ENCODE data around the gene LRRC45.
A peak's percentile ranks its signal among the peaks of the same experiment; 100 is the strongest.

The LRRC45 gene

DNA sequence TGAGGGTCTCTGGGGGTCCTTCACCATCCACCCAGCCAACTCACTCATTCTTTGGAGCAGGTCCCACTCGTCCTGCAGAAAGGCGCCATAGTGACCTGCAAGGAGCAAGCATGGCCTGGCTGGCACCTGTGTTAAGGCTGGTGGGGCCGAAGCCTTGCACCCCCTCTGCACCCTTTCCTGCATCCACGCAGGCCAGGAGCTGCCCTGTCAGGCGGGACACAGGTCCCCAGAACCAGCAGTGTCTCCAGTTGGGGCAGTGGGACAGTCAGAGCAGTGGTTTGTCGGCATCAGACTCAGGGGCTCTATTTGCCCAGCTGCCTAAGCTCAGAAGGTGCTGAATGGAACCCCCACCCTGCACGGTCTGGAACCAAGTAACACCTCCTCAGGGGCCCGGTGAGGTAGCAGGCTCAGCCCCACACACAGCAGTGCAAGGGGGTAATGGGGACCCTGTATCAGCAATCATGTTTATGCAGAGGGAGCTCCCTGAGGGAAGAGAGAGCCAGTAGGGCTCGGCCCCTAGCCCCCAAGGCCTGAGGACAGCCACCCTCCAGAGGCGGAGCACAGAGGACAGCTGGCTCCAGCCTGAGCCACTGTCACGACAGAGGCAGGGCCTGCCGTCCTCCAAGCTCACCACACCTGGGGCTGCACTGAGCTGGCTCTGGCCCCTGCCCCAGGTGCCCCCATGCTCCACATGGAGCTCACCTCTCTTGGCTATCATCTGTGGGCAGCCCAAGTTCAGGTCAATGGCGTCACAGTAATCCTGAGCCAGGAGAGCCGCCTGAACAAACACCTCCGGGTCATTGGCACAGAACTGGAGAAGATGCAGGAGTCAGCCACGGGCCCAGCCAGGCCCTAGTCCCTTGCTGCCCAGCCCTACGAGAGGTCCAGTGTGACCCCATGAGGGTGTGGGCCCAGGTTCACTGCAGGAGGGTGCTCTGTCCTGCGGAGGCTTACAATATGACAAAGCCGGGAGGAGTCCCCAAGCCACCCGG is 40.6 kb downstream of the LRRC45 start:
- DNase-seq (ENCODE audit: low spot score): no peak

DNA sequence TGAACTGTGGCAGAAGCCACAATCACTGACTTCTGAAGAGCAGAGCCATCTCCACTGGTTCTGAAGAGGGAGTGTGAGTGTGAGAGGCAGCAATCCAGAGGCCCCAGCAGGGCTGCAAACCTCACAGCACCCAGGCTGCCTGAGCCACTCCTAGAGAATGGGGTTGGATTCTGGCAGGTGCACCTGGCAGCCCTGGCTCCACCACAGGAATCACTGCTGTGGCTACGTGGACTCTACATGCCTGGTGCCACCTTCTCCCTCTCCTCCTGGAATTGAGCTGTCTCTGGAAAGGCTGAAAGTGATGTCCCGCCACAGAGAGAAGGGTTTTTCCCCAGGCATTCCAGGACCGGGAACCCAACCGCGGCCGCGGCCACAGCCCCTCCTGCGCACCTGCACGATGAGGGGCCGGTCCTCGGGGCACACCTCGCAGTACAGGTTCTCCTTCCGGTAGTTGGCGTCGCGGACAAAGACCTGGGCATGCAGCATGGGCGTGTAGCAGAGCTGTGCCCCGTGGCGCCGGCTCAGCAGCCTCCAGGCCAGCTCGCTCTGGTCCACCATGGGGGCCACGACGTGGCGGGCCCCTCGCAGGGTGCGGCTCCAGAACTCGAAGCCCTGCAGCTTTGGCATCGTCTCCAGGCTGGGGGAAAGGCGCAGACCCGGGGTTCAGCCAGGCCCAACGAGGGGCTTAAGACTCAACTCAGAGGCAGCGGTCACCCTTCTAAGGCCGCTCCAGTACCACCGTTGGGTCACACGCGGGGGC is 41.5 kb downstream of the LRRC45 start:
- no peak for DNase-seq (ENCODE audit: low spot score)

- no peak for DNase-seq (ENCODE audit: low spot score)
These were observed 42.1 kb downstream of the LRRC45 start for GRCh38 chr17:82065193-82065637.

DNA sequence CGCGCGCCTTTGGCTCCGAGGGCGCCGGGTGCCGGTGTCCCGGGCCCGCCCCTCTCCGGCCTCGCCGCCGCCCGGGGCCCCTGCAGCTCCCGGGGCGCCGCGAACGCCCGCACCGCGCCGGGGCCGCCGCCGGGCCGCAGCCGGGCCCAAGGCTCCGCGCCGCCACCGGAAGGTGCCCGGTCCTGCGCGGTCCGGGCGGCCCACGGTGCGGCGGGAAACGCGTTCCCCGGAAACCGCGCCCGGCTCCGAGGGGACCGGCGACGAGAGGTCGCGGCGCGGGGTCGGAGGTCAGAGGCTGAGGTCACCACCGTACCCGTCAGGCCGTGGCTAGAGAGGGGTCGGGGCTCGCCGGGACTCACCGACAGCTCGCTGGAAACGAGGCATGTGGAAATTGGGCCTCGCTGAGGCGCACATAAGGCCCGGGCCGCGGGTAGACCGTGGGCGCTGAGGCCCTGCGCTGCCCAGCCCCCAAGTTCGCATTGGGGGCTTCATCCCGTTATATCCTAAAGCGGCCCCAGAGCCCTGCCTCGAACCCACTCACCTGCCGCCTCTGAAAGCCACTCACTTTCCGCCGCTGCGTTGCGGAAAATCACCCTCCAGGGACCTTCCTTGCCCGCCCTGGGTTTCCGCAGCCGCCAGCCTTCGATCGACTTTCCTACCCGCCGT is 42.7 kb downstream of the LRRC45 start, which contains the start of gene DUS1L:
Gene DUS1L (minus strand): TSS at position 167 of the 666 bp plus-strand sequence. CDS start 745 bp downstream, outside the sequence.
- peak; percentile 100 for DNase-seq (ENCODE audit: low spot score)

DNA sequence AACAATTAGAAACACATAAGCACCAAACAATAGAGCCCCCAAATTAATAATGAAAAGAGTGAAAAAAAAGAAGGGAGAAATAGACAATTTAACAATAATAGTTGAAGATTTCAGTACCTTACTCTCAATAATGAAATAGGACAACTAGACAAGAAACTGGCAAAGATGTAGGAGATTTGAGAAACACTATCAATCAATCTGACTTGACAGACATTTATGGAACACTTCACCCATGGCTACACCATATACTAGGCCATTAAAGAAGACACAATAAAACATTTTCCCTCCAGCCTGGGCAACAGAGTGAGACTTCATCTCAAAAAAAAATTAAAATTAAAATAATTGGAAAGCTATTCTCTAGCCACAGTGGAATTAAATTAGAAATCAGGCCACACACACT is 47.5 kb downstream of the LRRC45 start:
- DNase-seq (ENCODE audit: low spot score): no peak

- no peak for DNase-seq (ENCODE audit: low spot score)
These were observed 49.7 kb downstream of the LRRC45 start for GRCh38 chr17:82072827-82073226.

DNA sequence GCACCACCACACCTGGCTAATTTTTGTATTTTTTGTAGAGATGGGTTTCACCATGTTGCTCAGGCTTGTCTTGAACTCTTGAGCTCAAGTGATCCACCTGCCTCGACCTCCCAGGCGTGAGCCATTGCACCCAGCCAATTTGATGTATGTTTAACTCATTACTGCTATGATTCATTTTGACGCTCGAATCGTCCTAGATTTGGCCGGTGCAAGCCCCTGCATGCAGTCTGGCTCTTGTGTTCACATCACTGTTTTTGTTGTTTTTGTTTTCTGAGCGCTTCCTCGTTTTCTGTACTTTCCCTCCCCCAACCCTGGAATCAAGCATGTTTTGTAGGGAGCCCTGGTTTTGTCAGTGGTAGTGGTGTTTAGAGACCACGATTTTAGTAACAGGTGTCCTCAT is 50.3 kb downstream of the LRRC45 start:
- DNase-seq (ENCODE audit: low spot score): no peak

- DNase-seq (ENCODE audit: low spot score): no peak
These were observed 53.1 kb downstream of the LRRC45 start for GRCh38 chr17:82076018-82076784.

DNA sequence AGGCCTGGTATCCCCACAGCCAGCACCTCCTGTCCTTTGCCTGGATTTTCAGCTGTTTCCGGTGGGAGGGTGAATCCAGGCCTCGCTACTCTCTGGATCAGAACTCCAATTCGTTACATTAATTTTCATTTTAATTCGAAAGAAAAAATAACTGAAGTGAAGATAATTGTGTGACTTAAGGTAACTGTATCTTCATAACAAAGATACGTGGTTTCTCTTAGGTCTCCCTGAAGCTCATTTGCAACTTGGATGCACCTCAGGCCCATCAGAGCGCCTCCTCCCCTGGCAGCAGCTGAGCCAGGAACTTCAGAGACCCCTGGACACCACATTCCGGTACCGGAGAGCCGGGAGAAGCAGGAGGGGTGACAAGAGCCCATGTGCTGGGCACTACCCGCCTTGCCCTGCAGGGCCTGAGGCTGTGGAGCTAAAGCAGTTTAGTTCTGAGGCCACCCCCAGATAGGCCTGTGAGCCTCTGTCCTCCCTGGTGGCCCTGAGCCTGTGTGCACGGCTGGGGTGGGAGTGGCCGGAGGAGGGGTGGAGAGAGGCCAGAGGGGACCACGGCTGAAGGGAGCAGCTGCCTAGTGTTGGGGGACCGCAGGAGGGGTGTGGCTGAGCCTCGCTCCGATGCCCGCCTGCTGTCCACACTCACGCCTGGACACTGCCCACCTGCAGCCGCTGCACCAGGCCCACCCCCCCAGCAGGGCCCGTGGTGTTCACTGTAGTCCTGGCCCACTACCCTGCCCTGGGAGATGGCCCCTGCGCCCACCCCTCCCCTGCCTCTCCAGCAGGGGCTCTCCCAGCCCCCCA is 53.9 kb downstream of the LRRC45 start:
- DNase-seq (ENCODE audit: low spot score): no peak

GRCh38 chr17:82077617-82078358 is 54.7 kb downstream of the LRRC45 start:
- DNase-seq (ENCODE audit: low spot score): no peak

GRCh38 chr17:82078433-82078832 is 55.3 kb downstream of the LRRC45 start:
- no peak for DNase-seq (ENCODE audit: low spot score)

DNA sequence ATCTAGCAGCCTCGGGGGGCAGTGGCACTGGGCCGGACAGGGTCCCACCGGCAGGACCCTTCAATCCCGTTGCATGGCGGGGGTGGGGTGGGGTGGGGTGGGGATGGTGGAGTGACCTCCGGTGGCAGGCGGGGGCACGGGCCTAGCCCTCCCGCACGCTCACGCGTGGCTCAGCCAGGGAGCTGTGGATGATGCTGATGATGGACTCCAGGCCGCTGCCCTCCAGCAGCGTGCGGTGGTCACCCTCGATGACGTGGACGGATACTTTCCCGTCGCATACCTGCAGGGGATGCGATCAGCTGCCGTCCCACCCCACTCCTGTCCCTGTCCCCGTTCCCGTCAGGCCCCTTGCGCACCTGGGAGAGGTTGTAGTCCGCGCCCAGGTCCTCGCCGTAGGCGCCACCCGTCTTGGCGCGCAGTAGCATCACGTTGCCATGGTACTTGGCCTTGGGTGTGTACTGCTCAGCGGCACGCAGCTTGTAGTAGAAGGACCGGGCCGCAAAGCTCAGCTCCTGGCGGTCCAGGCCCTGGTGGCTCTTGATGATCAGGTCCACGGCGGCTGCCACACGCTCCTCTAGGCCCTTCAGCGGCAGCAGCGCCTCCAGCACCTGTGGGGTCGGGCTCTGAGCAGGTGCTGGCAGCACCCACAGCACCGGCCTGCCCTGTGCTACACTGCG is 56.0 kb downstream of the LRRC45 start:
- no peak for DNase-seq (ENCODE audit: low spot score)

GRCh38 chr17:82080048-82080788 is 57.1 kb downstream of the LRRC45 start:
- DNase-seq (ENCODE audit: low spot score): no peak
